G401 (cell line): Measurements from ENCODE around the gene PPP1R9A. TPM values are rescaled to one million over a fixed set of nuclear protein-coding genes. Genes with fewer than 3 reads are reported as not detected.

Experiments used
- DNase-seq: peaks from one replicate; pipeline ENCODE4 v3.0.0-alpha.2; 2015; ENCODE audit warnings: low spot score
- in situ Hi-C: cut with HindIII; loops from 2 replicates; pipeline ENCODE4 v1.10.0; 2016; ENCODE audit warnings: low sequenced_read_pairs, mixed read lengths
- total RNA-seq: library from RNA; depleted of rRNA; stranded (reverse); fragments of >200 nt; shearing (Covaris generic); gene quantifications from 2 replicates; pipeline ENCODE4 v1.2.3, GENCODE V29; 2014

PPP1R9A gene
- total RNA-seq, 1 experiment from 2014 or later = 8.2 TPM

GRCh38 chr7:95276114-95276513, 368.7 kb downstream of the PPP1R9A start:
- in situ Hi-C loops = no loop called here
- DNase-seq = no peak

DNA sequence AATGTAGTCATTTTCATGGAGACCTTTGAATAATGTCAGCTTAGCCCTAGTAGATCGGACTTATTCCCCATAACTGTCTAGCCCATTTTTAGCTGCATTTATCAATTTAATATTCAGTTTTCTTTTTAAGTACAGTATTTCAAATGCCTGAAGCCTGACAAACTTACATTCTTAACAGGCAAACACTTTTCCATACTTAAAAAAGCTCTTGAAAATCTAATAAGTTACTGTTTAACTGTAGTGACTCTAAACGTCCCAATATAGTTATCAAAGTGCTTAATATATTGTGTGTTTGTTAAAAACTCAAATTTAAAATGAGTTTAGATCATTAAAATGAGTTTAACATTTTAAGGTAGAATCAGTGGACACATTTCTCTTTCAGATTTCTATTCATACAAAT, 372.0 kb downstream of the PPP1R9A start:
- DNase-seq = no peak
- in situ Hi-C loops = no loop called here

GRCh38 chr7:95286096-95286495, 378.7 kb downstream of the PPP1R9A start:
- no peak for DNase-seq
- in situ Hi-C loops = no loop called here

GRCh38 chr7:95290166-95290830, 382.9 kb downstream of the PPP1R9A start:
- DNase-seq = no peak
- in situ Hi-C loops = no loop called here

DNA sequence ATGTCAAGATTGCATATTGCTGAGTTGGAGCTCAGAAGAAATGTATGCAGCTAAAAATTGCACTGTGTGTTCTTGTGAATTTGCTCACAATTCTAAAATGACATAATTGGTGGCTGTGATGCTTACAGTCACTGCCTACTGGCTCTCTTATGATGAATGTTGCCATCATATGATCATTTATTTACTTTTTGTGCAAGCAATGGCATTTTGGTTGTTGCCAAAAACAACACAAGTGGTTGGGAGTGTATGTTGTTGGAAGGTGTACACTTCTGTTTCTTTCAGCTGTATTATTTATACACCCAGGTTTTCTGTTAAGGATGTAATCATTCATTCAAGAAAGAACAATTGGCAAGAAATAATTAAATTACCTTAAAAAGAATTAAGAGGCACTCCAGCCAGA, 388.0 kb downstream of the PPP1R9A start:
- in situ Hi-C loops = no loop called here
- DNase-seq = no peak

DNA sequence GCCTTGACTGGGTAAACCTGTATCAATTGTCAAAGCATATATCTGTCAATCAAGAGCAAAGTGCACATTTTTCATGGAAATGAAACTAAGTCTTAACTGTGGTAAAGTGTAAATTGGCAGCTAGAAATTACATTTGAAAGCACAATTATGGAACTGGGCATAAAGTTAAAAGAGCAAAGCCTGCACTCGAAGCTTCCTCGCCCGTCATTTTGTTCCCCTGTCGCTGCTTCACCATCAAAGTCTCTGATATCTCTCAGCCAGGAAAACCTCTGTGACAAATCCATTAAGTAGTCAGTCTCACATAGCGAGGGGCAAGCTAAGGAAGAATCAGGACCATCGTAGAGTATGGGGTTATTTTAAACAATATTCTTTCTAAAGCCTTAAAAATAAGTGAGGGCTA, 389.1 kb downstream of the PPP1R9A start:
- in situ Hi-C loops = no loop called here

DNA sequence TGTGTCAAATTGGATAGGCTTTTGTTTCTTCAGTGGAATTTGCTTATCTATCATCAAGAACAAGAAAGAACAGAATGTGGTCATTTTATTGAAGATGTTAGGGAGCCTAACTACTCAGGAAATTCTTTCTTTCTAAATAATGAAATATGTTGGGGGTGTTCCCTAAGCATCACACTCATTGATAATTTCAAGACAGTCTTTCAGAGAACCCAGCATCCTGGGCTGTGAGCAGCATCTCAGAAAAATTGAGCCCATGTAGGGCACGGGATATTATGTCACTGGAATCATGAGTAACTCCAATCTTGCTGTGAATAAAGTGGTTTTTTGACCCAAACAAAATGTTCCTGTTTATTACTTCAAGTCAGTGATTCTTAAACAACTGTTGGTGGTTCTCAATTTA, 389.6 kb downstream of the PPP1R9A start:
- in situ Hi-C loops = no loop called here
- no peak for DNase-seq

More for the DNA sequence above, 389.1 kb downstream of the PPP1R9A start:
- DNase-seq = no peak

GRCh38 chr7:95298091-95298490, 390.7 kb downstream of the PPP1R9A start:
- no peak for DNase-seq
- in situ Hi-C loops = no loop called here

- no peak for DNase-seq
- in situ Hi-C loops = no loop called here
These were observed 395.9 kb downstream of the PPP1R9A start for GRCh38 chr7:95303013-95303905.

- DNase-seq = no peak
These were observed 397.6 kb downstream of the PPP1R9A start for GRCh38 chr7:95304990-95305389.

GRCh38 chr7:95309951-95310350, 402.6 kb downstream of the PPP1R9A start:
- no peak for DNase-seq
- in situ Hi-C loops = no loop called here

More at GRCh38 chr7:95304990-95305389, 397.6 kb downstream of the PPP1R9A start:
- in situ Hi-C loops = no loop called here

- in situ Hi-C loops = no loop called here
- DNase-seq = no peak
These were observed 404.0 kb downstream of the PPP1R9A start for GRCh38 chr7:95311389-95311788.

GRCh38 chr7:95312561-95312960, 405.2 kb downstream of the PPP1R9A start:
- DNase-seq = no peak
- in situ Hi-C loops = no loop called here

DNA sequence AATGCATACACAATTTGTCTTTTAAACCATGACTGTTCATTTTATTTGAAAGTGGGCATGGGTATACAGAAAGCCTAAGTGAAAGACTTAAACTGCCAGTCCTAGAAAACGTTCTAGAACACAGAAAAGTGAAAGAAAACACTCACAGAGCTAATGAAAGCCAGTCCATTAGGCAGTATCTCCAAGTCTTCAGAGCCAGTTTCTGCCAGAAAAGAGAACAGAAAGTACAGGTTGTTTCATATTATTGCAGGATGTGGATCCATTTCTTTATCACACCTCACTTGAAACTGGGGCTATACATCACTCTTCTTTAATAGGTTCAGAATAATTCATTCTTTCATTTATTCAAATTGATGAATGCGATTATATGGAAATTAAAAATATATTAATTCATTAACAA, 409.2 kb downstream of the PPP1R9A start:
- in situ Hi-C loops = no loop called here
- DNase-seq = no peak

- no peak for DNase-seq
- in situ Hi-C loops = no loop called here
These were observed 410.2 kb downstream of the PPP1R9A start for GRCh38 chr7:95317546-95317945.

- DNase-seq = no peak
- in situ Hi-C loops = no loop called here
These were observed 410.6 kb downstream of the PPP1R9A start for GRCh38 chr7:95317966-95318365.

DNA sequence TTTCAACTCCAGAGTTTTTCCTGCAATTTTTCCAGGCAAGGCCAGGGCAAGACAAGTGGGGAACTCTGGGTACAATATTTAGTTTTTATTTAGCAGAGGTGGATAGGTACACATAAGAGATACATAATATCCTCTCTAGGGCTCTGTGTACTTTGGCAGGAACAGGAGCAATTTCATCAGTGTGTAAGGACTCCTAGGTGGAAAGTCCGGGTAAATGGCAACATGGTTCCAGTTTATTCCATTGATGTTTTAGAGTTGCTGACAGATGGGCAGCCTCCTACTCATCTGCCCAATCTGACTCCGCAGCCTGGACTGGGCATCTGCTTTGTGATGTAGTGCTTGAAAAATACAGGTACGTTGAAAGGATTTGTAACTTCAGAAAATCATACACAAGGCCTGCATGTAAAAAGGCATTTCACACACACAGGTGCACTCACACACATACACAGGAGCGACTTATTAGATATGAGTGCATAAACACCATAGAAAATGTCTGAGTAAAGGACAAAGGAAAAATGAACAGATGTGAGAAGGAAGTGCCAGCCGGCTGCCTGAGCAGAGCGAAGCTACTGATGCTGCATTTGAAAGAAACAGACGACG, 411.2 kb downstream of the PPP1R9A start:
- DNase-seq = no peak
- in situ Hi-C loops = no loop called here

GRCh38 chr7:95319570-95319969, 412.2 kb downstream of the PPP1R9A start:
- DNase-seq = no peak
- in situ Hi-C loops = no loop called here

DNA sequence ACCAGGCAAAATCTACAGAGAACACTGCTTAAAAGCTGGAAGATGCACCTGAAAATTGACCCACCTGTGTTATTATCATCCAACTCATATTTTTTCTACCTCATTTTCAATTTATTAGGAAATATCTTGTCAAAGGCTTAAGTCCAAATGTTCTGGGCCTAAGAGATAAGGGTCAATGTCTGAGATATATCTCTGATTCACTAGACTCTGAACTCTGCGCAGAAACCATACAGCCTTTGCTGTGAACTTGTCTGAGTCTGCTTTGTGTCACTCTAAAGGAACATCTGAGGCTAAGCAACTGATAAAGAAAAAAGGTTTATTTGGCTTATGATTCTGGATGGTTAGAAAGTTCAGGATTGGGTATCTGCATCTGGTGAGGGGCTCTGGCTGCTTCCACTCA, 413.3 kb downstream of the PPP1R9A start:
- no peak for DNase-seq
- in situ Hi-C loops = no loop called here

DNA sequence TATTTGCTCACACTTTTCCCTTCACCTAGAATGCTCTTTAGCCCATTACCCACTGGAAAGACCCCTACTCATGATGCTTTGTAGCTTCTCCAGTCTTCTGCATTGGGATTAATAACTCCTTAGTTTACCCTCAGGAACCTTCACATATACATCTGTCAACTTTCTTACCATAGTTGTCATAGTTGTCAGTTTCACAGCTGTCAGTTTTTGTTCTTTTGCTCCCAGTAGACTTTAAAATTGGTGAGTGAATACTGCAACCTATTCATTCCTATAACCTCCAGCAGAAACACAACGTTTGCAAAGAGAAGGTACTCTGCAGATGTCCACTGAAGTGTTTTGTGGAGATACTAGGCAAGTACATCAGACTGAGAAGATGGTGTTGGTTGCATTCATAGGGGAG, 414.3 kb downstream of the PPP1R9A start:
- no peak for DNase-seq
- in situ Hi-C loops = no loop called here
